KMS-11 (cell line): Measurements from ENCODE around the gene CIB4.

Source experiments
- H2AFZ ChIP-seq: fragments of 200-600 bp; sonication (generic); 2 replicates; pipeline ENCODE4 v1.6.1; 2016; ENCODE audit warnings: antibody characterized with exemption, mixed run types, low read depth
- H3K27ac ChIP-seq: fragments of 200-600 bp; sonication (generic); 2 replicates; pipeline ENCODE4 v1.6.1; 2016; ENCODE audit warnings: mild to moderate bottlenecking, mixed run types
- H3K27me3 ChIP-seq: fragments of 200-600 bp; sonication (generic); 2 replicates; pipeline ENCODE4 v1.6.1; 2017; ENCODE audit warnings: mild to moderate bottlenecking, low read depth, mixed run types, moderate library complexity; ENCODE audit not compliant: insufficient read depth
- H3K36me3 ChIP-seq: fragments of 200-600 bp; sonication (generic); 2 replicates; pipeline ENCODE4 v1.6.1; 2017; ENCODE audit warnings: mild to moderate bottlenecking, mixed run types; ENCODE audit not compliant: insufficient read depth
- H3K4me1 ChIP-seq: fragments of 200-600 bp; sonication (generic); 2 replicates; pipeline ENCODE4 v1.6.1; 2016; ENCODE audit warnings: mild to moderate bottlenecking, low read depth, mixed run types; ENCODE audit not compliant: poor library complexity, severe bottlenecking
- H3K4me2 ChIP-seq: fragments of 200-600 bp; sonication (generic); 2 replicates; pipeline ENCODE4 v1.7.0; 2016; ENCODE audit warnings: mild to moderate bottlenecking, mixed run types
- H3K4me3 ChIP-seq: fragments of 200-600 bp; sonication (generic); IDR thresholded peaks from 2 replicates; pipeline ENCODE4 v1.6.1; 2017; ENCODE audit warnings: low read depth, low read length, mixed read lengths; ENCODE audit not compliant: insufficient read depth
- H3K79me2 ChIP-seq: fragments of 200-600 bp; sonication (generic); 2 replicates; pipeline ENCODE4 v1.6.1; 2016; ENCODE audit warnings: low read depth, mixed run types; ENCODE audit not compliant: insufficient read depth
- H3K9ac ChIP-seq: fragments of 200-600 bp; sonication (generic); 2 replicates; pipeline ENCODE4 v1.6.1; 2016; ENCODE audit warnings: mild to moderate bottlenecking, mixed run types
- H4K20me1 ChIP-seq: fragments of 200-600 bp; sonication (generic); 2 replicates; pipeline ENCODE4 v1.6.1; 2016; ENCODE audit warnings: mild to moderate bottlenecking, mixed run types; ENCODE audit not compliant: insufficient read depth
- TF ChIP-seq, protein P1 (sequence below): fragments of 200-600 bp; sonication (generic); conservative IDR thresholded peaks from 2 replicates; pipeline ENCODE4 v1.6.1; 2017; ENCODE audit warnings: low read depth, mild to moderate bottlenecking, antibody characterized with exemption, low read length, moderate library complexity, mixed read lengths

Gene CIB4

GRCh38 chr2:26619521-26619951 is 21.6 kb downstream of the CIB4 start:
- Histone ChIP-seq H3K27me3 (peaks cover 48% of the 10 kb centered on the region), H3K36me3 (no peaks in the 10 kb centered on the region), H3K9ac (no peak overlapping the region), H3K79me2 (no peaks in the 10 kb centered on the region), H3K4me2 (no peak overlapping the region), H3K27ac (no peak overlapping the region), H3K4me1 (no peaks in the 10 kb centered on the region), H4K20me1 (no peaks in the 10 kb centered on the region), H2AFZ (no peak overlapping the region), H3K4me3 (no peak overlapping the region)
- TF ChIP-seq, protein P1, sequence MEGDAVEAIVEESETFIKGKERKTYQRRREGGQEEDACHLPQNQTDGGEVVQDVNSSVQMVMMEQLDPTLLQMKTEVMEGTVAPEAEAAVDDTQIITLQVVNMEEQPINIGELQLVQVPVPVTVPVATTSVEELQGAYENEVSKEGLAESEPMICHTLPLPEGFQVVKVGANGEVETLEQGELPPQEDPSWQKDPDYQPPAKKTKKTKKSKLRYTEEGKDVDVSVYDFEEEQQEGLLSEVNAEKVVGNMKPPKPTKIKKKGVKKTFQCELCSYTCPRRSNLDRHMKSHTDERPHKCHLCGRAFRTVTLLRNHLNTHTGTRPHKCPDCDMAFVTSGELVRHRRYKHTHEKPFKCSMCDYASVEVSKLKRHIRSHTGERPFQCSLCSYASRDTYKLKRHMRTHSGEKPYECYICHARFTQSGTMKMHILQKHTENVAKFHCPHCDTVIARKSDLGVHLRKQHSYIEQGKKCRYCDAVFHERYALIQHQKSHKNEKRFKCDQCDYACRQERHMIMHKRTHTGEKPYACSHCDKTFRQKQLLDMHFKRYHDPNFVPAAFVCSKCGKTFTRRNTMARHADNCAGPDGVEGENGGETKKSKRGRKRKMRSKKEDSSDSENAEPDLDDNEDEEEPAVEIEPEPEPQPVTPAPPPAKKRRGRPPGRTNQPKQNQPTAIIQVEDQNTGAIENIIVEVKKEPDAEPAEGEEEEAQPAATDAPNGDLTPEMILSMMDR, result no peak

DNA sequence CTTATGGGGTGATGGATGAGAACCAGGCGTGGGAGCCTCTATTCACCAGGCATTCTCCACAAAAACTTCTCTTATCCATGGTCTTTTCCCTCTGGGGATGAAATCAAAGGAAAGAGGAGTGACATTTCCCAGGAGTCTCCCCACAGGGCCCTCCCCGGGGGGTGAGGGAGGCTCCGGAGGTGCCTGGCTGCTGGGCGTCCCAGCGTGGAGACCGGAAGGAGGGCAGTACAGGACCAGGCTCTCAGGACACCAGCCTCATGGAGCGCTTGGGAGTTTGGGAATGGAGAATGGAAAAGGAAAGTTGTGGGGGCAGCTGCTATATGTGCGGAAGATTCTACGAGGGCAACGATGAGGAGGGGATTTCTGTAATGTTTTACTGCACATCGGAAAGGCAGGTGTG is 22.1 kb downstream of the CIB4 start:
- no peak overlapping the region for H3K4me2 ChIP-seq
- no peak overlapping the region for H3K9ac ChIP-seq
- TF ChIP-seq, protein P1, result no peak

DNA sequence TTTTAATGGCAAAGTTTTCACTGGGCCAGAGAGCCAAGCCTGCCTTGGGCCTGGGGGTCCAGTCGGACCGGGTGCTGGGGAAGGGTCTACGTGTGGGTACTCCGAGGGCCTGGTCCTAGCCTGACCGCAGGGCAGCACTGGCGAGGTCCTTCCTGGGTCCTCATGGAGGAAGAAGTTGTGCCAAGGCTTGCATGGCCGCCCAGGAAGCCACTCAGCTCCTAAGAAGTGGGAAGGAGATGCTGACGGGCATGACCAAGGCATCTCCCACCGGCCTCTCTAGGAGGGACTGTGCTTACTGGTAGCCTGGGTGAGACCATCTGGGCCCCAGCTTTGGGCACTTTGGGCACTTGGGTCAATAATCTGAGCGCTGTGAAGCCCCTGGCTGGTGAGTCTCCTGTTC is 22.6 kb downstream of the CIB4 start:
- no peak overlapping the region for H3K27ac ChIP-seq
- H3K9ac ChIP-seq, result no peak overlapping the region
- H3K79me2 ChIP-seq, result no peaks in the 10 kb centered on the region
- no peak overlapping the region for H3K4me3 ChIP-seq
- H3K4me1 ChIP-seq, result no peaks in the 10 kb centered on the region
- TF ChIP-seq, protein P1, result no peak
- H3K4me2 ChIP-seq, result no peak overlapping the region
- H3K36me3 ChIP-seq, result no peaks in the 10 kb centered on the region
- H3K27me3 ChIP-seq, result peaks cover 58% of the 10 kb centered on the region
- H2AFZ ChIP-seq, result no peak overlapping the region
- H4K20me1 ChIP-seq, result no peaks in the 10 kb centered on the region

More for the DNA sequence above, 22.1 kb downstream of the CIB4 start:
- Histone ChIP-seq H3K27ac (no peak overlapping the region), H3K79me2 (no peaks in the 10 kb centered on the region), H3K4me1 (no peaks in the 10 kb centered on the region), H4K20me1 (no peaks in the 10 kb centered on the region), H2AFZ (no peak overlapping the region), H3K4me3 (no peak overlapping the region), H3K36me3 (no peaks in the 10 kb centered on the region), H3K27me3 (peaks cover 53% of the 10 kb centered on the region)

- Histone ChIP-seq H3K9ac (no peak overlapping the region), H3K4me2 (no peak overlapping the region), H3K4me1 (no peaks in the 10 kb centered on the region), H3K4me3 (no peak overlapping the region), H2AFZ (no peak overlapping the region), H3K36me3 (no peaks in the 10 kb centered on the region), H3K27me3 (peaks cover 66% of the 10 kb centered on the region), H3K27ac (no peak overlapping the region), H4K20me1 (no peaks in the 10 kb centered on the region), H3K79me2 (no peaks in the 10 kb centered on the region)
- TF ChIP-seq, protein P1, result no peak
These were observed 23.5 kb downstream of the CIB4 start for GRCh38 chr2:26617588-26618083.
